NCI-H2171 treated with DMSO at 0.1 percent for 48 hours (cell line): Measurements from ENCODE around the gene CD247.

Experiments
- DNase-seq: peaks from one replicate; lab custom pipeline; 2025; lab: John Stamatoyannopoulos, UW

Gene CD247

DNA sequence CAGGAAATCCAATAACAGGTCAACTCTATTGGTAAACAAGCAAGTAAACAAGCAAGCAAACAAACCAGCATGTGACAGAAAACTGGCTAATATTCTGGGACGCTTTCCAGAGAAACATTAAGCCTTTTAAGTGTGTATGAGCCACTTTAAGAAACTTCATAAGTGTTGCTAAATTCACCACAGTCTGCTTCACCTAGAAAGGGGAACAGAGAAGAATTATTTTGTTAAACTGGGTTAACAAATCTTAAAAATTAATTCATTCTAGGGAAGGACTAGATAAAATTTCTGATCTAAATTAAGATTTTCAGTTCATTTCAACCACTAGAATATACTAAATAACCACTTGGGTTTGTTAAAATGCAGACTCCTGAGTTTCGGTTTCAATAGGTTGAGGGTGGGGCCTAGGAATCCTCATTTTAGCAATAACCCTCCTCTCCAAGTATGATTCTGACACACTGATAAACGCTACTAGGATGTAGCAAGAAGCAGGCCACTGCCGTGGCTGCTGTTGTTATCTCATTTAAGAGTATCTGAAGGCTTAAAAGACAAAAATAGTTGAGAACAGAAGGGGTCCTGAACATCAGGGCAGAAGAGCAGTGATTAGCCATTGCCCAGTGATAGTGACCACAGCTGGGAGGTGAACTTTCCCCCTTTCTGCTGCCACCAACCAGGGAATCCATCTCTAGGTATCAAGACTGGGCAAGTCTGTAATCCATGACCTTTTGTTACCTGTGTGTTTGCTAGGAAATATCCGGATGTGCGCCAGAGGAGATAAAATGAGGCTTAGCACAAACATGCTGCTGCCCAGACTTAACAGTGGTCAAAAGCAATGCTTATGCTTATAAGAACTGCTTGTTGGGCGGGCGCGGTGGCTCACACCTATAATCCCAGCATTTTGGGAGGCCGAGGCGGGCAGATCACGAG is 24.0 kb upstream of the CD247 start:
- no peak for DNase-seq

DNA sequence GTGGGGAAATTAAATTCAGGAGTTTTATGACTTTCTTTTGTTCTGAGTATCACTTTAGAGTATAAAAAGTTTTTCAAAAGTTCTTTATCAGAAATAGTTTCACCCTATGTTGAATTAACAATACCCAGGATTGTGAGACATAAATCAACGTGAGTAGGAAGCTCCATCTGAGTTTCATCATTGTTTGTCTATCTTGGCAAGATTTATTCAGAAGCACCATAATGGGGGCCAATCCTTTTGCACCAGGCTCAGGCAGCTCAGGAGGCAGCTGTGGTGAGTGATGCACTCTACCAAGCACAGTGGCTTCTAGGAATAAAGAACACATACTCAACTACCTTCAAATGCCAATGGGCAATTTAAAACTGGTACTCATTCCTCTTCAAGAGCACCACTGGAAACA is 23.3 kb upstream of the CD247 start:
- no peak for DNase-seq

DNA sequence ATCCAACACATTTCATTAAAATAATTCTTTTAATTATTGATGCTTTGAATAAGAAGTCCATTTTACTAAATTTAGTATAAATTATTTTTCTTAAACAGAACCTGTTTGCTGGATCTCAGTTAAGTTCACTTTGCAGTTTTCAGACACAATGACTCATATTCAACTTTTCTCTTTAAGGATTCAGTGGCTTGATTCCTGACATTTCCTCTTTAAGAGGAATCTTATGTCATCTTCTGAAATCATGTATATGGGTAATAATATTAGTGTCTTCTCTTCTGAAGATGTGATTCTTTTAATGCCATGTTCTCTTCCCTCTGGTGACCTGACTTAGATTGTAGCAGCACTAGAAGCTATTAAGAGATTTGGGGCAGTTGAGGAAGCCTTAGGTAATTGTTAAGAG is 22.7 kb upstream of the CD247 start:
- no peak for DNase-seq

DNA sequence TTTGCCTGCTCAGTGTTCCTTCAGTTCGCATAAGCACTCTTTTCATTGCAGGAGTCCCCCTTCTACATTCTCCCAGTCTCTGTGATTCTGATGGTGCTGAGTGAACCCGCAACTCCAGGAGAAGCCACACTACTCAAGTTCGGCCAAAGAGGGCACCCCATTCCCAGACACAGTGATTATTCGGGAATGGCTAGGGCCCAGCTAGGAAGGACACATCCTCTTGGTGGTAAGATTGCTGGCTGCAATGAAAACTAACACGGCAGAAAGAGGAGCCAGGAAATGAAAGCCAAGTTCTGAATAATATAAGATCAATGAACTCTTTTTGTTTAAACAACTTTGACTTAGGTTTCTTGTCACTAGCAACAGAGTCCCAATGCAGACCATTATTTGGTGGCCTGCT is 20.3 kb upstream of the CD247 start:
- DNase-seq = no peak

DNA sequence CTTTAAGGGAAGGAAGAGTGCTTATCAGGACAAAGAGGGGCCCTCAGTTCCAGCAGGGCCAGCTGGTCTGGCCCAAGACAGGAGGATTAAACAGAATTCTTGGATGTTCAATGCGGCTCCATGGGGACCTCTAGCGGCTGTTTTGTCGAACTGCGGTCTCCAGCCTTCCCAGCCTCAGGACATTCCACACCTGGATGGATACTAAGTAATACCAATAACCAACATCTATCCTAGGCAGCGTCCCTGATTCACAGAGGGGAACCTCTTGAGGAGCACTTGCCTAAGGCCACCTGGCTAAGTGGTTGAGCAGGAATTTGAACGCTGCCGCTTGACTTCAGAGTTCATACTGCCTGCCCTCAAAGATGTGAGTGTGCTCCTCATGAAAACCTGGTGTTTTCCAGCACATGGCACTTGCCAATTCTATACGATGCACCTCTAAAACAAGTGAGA is 15.5 kb upstream of the CD247 start:
- DNase-seq = peak; percentile 61

DNA sequence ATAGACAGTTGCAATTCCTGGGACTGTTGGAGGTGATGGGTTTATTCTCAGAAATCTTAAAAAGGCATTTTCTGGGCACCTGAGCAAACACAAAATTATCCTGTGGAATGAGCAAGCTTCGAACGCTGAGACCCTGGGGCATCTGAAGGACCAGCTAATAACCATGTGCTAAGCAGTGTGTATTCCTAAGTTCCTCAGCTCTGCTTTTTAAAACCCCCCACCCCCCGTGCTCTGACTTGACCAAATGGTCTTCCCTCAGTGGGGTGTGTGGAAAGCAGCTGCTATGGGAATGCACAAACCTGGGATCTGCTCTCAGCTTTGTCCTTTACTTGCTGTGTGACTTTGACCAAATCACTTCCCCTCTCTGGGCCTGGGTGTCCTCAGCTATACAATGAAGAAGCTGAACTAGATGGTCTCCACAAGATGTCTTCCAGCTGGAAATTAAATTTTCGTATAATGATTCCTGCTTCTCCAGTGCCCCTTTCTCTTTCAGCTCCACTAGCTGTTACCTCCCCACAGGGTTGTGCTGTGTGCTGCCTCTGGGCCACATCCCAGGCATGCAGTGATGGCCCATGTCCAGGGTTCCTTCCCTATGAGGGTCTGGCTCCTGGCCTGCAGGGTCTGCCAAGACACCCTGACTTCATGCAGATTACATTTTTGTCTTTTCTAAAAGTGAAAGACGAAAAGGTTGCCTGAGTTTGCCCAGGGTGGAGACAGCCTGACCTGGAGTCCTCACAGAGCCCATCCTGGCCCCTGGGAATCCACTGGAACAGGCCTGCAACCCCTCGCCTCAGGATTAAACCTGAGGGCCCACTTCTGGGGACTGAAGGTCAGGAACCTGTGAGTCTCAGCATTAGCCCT is 14.9 kb upstream of the CD247 start:
- no peak for DNase-seq

DNA sequence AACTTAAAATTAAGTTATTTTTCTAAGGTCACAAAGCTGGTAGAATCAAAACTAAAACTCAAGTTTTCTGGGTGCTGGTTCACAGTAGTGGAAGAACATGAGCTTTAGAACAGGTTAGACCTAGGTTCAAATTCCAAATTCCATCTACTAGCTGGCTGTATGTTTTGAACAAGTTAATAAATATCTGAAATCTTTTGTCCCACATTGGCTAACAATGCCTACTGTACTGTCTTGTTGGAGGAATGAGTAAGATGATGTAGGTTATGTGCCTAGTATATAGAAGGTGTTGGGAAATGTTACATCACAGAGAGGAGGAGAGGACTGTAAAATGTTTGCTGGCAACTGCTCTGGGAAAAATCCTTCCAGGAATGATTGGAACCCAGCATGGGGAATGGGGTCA is 14.0 kb upstream of the CD247 start:
- no peak for DNase-seq

DNA sequence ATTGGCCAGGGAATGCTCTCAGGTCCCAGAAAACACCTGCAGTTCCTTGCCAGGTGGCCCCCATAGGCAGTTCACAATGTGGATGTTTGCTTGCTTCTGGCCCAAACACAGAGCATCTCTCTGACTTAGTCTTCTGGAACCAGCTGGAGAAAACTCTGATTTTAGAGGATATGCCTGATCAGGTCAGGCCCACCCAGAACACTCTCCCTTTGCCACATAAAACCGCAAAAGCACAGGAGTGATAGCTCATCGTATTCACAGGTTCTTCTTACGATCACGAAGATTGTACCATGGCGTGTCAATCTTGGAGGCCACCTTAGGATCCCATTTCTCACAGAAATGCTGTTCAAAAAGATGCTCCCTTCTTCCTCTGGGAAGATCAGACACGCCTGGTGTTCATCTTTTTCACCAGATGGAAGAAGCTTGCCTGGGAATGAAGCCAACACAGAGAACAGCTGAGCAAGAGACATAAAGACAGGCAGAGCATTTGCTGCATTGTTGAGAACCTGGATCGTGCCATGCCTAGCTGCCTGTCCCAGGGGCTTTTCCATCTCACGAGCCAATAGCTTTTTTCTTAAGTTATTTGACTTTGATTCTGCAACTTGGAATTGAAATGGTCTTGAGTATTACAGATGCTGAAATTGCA is 11.6 kb upstream of the CD247 start:
- DNase-seq = peak; percentile 94

DNA sequence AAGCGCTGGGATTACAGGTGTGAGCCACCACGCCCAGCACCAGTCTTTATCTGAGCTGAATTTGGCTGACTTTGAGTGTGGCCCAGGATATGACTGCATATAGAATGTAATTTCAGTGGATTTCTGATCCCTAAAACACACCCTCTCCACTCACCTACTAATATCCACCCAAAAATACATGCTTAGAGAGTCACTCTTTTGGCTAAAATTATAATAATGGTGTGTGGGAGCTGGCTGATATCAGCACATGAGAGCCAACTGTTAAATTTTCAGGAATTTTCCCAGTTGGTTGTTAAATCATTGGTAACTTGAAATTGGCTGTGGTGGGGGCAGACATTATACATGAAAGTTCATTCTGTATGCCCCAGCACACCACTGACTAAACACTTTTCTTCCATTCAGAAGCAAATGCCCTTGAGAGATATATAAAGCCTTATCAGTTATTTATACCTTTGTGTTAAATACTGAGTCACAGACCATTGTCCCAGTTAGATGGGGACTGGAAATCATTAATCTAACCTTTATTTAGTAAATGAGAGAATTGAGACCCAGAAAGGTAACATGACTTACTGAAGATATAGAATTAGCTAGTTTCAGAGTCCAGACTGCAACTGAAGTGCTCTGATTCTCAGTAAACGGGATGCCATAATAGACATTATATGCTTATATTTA is 9.9 kb upstream of the CD247 start:
- no peak for DNase-seq

DNA sequence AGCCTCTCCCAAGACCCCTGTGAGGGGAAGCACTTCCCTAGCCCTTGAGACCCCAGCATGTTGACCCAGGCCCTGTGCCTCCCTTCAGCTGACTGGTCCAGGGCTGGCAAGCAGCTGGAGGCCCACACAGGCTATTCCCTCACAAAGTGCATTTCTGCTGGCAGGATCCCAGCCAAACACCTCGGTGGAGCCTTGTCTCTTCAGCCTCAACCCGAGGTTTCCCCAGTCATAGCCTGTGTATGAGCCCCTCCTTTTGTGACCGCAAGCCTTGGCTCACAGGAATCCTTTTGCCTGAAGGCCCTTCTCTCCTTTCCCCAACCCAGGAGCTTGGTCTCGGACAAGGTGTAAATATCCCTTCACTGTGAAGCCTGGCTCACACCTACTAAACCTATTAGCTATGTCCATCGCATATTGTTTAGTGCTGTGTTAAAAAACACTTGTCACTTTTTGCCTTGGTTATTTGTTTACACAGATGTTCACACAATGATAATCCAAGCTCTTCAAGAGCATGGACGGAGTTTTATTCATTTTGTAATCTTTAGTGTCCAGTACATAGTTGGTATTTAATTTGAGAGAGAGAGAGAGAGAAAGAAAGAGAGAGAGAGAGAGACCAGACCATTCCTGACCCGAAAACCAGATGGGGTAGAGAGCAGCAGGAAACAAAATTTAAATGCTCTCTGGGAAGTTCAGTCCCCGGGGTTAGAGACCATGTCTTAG is 8.5 kb upstream of the CD247 start:
- DNase-seq = no peak

DNA sequence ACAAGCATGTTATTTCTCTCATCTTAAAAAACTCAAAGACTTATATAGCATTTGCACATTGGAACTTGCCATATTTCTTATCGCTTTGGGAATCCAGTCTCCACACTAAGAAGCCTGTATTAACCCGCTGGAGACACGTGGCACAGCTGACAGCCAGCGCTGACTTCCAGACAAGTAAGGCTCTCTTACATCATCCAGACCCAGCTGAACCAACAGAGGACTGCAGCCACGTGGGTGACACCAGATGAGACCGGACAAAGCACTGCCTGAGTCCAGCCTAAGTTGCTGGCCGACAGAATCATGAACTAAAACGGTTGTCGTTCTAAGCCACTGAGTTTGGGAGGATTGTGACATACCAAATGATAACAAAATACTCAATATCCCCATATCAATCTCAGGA is 6.3 kb upstream of the CD247 start:
- no peak for DNase-seq

DNA sequence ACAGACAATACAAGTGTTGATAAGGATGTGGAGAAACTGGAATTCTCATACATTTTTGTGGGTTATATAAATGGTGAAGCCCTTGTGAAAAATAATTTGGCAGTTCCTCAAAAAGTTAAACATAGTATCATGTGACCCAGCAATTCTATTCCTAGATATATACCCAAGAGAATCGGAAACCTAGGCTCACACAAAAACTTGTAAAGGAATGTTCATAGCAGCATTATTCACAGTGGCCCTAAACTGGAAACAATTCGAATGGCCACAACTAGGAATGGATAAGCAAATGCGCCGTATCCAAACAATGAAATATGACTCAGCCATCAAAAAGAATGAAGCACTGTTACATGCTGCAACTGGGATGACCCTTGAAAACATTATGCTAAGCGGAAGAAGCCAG is 3.9 kb upstream of the CD247 start:
- no peak for DNase-seq

DNA sequence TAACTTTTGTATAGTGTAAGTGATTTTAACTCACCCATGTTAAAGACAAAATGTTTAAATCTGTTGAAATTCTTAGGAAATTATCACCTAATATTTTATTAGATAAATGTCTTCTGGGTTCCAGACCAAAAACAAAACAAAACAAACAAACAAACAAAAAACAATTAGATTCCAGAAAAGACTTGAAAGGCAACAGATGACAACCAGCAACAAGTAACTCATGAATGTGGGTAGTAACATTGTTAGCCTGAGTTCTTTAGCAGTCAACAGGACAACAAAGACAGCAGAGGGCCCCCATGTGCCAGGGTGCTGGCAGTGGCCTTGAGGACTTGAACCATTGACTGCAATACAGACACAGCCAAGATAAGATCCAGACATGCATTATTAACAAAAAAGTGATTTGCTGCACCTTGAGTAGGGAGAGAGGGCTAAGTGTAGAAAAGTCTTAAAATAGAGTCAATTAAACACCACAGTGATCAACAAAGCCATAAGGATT is 2.4 kb upstream of the CD247 start:
- DNase-seq = no peak

DNA sequence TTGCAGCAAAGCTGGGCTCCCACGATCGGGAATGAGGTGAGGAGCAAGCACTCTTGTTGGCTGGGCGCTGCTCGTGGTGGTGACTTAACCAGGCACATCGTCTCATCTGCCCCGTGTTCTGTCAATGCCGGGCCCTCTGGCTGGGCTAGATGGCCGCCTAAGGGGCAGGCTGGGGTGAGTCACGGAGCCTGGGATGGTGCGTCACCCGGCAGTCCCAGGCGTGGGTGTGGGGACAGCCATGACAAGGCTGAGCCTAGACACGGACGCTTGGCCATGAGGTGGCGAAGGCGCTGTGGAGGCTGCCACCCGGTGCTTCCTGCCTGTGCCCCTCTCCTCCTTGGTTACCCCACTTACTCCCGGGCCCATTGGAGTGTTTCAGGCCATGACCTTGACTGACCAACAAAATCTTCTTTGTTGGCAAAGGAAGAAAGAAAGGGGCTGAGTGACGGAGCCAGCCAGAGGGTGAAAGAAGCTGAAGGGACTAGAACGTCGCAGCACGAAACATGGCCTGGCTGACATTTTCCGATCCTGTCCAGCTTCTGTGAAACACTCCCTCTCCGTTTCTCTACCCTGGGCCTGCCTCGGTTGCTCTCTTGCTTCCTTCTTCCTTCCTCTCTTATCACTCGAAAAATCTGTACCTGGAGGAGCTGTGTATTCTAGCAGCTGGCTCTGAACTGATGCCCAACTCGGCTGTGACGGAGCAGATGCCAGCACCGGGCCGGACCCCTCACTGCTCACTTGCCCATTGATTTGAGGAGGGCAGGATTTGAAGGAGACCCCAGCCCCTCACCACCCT is 596 bp downstream of the CD247 start:
- DNase-seq = no peak

DNA sequence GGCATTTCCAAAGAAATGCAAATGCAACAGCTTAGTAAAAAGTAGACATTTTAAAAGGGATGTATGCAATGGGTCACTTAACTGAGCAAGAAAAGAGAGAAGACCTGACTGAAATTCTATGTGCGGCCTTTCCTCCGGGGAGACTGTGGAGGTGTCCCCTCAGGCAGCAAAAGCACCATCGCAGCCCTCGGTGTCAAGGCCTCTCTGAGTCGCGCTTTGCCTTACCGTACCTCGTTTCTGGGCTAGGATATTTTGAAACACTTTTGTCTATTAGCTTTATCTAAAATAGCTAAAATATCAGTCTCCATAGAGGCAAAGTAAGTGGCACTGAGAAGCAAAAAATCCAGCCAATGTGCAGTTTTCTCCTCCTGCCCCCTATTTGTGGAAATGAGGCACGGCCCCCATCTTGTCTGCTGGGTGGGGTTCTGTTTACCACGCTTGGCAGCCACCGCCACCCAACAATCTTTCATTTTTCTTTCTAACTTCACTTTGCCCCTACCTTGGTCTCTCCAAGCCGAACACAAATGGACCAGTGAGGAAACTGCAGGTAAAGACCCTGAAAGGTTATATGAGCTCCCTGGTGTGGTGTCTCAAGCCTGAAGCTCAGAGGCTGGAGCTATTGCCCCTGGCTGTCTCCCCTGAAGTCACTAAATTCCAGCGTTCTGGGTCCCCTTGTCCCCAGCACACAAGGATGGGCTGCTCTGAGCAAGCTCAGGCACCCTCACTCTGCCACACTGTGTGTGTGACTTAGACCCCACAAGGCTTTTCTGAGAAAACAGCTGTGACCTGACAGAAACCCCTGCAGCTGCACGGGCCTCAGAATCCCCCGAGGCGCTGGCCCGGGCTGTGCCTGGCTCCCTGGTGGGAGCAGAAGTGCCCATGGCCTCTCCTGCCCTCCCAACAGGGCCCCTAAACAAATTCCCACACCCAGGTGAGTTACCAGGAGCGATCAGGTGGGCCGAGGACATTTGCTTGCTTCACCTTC is 1.6 kb downstream of the CD247 start:
- DNase-seq = no peak

DNA sequence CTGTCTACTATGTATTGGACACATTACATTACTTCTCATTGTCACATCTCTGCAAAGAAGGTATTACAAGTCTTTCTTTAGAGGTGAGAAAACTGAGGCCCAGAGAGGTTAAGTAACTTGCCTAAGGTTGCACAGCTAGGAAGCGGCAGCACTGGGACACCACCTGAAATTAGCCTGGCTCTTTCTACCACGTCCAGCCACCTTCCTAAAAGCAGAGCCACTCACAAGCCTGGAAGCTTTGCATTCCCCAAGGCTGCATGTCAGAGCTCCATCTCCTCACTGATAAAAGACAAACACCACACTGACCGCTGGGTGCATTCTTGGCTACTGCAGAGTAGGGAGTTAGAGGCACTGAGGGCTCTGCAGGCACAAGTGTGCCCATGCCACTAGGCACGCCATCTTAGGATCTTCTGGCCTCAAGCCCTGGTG is 2.4 kb downstream of the CD247 start:
- no peak for DNase-seq

DNA sequence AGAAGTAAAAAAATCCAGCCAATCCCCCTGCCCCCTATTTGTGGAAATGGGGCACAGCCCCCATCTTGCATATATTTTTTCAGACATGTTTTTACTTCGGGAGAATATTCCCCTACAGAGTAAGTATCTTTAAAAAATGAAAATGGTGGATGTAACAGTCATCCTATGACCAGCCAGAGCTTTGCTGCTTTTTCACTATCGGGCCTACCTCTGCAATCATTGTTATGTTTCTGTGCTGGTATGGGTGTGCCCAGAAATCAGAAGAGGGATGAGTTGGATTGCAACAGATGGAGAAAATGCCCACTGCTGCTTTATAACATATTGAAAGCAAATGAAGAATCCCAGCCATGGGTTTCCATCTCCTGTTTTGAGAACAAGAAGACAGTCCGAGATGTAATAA is 2.9 kb downstream of the CD247 start:
- DNase-seq = no peak

DNA sequence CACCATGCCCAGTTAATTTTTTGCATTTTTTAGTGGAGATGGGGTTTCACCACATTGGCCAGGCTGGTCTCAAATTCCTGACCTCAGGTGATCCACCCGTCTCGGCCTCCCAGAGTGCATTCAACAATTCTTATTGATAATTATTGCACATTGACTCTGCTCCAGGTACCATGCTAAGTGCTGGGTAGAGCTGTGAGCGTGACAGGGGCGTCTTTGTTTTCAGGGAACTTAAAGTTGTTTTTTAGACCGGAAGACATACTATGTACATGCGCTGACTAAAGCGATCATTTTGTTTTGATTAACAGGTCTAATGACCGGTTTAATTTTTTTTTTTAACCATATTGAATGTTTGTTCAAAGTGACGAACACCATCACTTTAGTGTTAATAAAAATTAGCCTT is 4.0 kb downstream of the CD247 start:
- no peak for DNase-seq

DNA sequence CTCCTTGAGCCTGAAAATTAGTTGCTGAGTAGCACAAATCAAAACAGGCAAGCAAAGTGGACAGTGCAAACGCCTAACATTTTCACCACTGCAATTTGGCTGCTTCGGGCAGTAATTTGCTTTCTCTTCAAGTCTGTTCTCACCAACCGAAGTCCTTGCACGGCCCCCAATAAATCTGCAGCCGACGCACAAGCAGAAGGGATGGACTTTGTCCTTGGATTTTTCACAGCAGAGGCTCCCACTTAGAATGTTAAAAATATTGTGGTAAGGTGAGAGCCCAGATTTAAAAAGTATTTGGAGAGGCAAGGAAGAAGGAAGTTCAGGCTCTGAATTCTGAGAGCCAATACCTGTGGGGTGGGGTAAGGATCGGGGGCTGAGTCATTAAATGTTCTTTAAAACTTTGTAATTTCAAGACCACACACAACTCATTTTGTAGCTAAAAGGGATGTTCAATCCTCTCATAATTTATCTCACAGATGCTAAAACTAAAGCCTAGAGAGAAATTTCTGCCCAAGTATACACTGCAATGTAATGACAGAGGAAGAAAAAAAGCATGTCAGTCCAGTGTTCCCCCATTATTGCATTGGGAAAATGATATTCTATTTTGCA is 6.2 kb downstream of the CD247 start:
- DNase-seq = no peak
